ENCODE data around the gene TSPAN11. TPM values are rescaled to one million over a fixed set of nuclear protein-coding genes. Genes with fewer than 3 reads are reported as not detected.

The TSPAN11 gene
- total RNA-seq, 1 donor from 2014 or later: 19.7 TPM

DNA sequence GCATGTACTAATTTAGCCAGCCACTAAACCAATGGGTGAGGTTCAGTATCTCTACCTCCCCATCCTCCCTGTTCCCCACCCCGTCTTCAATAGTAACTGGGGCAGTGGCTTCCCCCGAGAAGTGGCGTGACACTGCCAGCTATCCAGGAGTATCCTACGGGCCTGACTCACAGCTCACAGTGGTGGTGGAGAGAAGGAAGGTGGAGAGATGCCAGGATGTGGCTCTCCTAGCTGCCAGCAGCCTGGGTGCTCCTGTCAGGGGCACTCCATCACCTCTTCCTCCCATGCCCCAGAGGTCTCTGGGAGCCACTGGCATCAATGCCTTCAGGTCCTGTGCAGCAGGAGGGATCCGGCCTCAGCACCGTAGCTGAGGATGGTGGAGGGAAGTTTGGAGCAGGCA is 49.0 kb downstream of the TSPAN11 start:
- H3K27me3 Mint-ChIP-seq (ENCODE audit: low read depth): peaks cover 3% of the 10 kb centered on the region

DNA sequence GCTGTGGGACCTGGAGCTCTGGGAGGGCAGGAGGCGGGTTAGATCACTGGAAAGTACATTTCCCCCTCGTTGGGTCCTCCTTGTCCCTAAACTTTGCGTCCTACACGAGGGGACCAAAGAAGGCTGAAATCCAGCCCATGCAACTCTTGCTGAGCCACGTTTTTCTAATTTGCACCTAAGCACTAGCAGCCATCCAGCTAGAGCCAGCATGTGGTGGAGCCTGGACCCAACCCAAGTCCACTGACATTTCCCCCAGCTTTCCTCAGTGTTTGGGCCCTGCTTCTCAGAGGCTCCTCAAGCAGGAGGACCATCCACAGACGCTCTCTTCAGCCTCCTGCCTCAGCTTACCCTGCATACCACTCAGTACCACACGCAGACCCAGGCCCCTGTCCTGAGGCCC is 49.7 kb downstream of the TSPAN11 start:
- DNase-seq (ENCODE audit: low spot score in 2 of 2, unreplicated experiment in 2 of 2): no peak
- TF ChIP-seq, protein P1, sequence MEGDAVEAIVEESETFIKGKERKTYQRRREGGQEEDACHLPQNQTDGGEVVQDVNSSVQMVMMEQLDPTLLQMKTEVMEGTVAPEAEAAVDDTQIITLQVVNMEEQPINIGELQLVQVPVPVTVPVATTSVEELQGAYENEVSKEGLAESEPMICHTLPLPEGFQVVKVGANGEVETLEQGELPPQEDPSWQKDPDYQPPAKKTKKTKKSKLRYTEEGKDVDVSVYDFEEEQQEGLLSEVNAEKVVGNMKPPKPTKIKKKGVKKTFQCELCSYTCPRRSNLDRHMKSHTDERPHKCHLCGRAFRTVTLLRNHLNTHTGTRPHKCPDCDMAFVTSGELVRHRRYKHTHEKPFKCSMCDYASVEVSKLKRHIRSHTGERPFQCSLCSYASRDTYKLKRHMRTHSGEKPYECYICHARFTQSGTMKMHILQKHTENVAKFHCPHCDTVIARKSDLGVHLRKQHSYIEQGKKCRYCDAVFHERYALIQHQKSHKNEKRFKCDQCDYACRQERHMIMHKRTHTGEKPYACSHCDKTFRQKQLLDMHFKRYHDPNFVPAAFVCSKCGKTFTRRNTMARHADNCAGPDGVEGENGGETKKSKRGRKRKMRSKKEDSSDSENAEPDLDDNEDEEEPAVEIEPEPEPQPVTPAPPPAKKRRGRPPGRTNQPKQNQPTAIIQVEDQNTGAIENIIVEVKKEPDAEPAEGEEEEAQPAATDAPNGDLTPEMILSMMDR (IDR thresholded peaks at IDR 0.05; ENCODE audit: unreplicated experiment): no peak
- no peak overlapping the region for H3K4me3 Mint-ChIP-seq
- H3K36me3 Mint-ChIP-seq: no peaks in the 10 kb centered on the region
- no peaks in the 10 kb centered on the region for H3K9me3 Mint-ChIP-seq
- H3K4me1 Mint-ChIP-seq: peaks cover 5% of the 10 kb centered on the region
- no peak overlapping the region for H3K27ac Mint-ChIP-seq
- peaks cover 3% of the 10 kb centered on the region for H3K27me3 Mint-ChIP-seq (ENCODE audit: low read depth)

More for the DNA sequence above, 49.0 kb downstream of the TSPAN11 start:
- H3K4me3 Mint-ChIP-seq: no peak overlapping the region
- H3K27ac Mint-ChIP-seq: no peak overlapping the region
- TF ChIP-seq, protein P1 (IDR thresholded peaks at IDR 0.05; ENCODE audit: unreplicated experiment): no peak
- H3K4me1 Mint-ChIP-seq: peaks cover 10% of the 10 kb centered on the region
- no peak for DNase-seq (ENCODE audit: low spot score in 2 of 2, unreplicated experiment in 2 of 2)
- H3K9me3 Mint-ChIP-seq: no peaks in the 10 kb centered on the region
- no peaks in the 10 kb centered on the region for H3K36me3 Mint-ChIP-seq

DNA sequence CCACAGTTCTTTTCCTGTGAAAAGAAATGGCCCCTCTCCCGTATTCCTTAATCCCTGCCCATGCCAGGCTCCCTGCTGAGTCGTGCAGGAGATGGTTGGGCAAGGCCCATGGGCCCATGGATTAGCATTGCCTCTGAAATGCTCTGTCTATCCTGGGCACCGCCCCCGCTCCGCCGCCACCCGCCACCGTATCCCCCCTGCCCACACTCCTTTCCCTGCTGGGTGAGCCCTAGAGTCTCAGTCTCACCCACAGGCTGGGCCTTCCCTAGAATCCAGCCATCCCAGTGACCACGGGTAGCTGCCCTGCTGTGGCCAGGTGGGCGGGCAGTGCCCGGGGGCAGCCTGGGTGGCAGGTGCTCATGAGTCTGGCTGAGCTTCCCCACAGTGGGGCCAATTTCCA is 50.6 kb downstream of the TSPAN11 start:
- Mint-ChIP-seq H3K4me1 (peaks cover 4% of the 10 kb centered on the region), H3K9me3 (no peaks in the 10 kb centered on the region), H3K27me3 (ENCODE audit: low read depth) (peaks cover 3% of the 10 kb centered on the region), H3K4me3 (no peak overlapping the region), H3K36me3 (no peaks in the 10 kb centered on the region), H3K27ac (no peak overlapping the region)
- TF ChIP-seq, protein P1 (IDR thresholded peaks at IDR 0.05; ENCODE audit: unreplicated experiment): no peak
- no peak for DNase-seq (ENCODE audit: low spot score in 2 of 2, unreplicated experiment in 2 of 2)

DNA sequence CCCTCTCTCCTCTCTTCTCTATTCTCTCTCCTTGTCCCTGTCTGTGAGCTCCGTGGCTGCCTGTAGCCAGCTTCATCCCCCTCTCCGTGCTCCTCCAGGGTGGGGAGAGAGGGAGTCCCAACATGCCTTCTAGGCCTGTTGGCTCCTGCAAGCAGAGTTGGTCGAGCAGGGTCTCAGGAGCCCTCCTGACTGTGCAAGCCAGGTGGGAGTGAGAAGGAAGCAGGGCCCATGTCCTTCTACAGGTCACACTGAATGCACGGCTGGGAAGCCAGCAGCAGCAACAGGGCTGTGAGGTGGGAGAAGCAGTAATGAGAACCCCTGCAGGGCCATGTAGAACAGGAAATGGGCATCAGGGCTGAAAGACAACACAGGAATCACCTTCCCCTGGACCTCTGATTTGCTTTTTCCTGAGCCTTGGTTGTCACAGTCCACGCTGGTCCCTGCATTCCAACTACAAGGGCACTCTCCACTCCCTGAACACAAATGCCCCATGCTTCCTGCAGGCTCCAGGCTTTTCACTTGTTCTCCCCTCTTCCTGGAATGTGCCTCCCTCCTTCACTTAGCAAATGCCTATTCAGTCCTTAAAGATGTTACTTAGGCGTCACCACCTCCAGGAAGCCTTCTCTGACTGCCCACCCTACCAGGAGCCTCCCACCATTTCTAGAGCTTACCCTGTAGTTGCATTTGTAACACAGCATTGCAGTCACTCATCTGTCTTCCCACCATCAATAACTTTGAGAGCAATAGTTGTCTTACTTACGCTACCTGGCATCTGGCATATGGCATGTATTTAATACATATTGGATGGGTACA is 51.2 kb downstream of the TSPAN11 start:
- Mint-ChIP-seq H3K27me3 (ENCODE audit: low read depth) (no peaks in the 10 kb centered on the region), H3K4me1 (peaks cover 4% of the 10 kb centered on the region), H3K36me3 (no peaks in the 10 kb centered on the region), H3K27ac (no peak overlapping the region), H3K4me3 (no peak overlapping the region), H3K9me3 (no peaks in the 10 kb centered on the region)
- TF ChIP-seq, protein P1 (IDR thresholded peaks at IDR 0.05; ENCODE audit: unreplicated experiment): no peak
- no peak for DNase-seq (ENCODE audit: low spot score in 2 of 2, unreplicated experiment in 2 of 2)

DNA sequence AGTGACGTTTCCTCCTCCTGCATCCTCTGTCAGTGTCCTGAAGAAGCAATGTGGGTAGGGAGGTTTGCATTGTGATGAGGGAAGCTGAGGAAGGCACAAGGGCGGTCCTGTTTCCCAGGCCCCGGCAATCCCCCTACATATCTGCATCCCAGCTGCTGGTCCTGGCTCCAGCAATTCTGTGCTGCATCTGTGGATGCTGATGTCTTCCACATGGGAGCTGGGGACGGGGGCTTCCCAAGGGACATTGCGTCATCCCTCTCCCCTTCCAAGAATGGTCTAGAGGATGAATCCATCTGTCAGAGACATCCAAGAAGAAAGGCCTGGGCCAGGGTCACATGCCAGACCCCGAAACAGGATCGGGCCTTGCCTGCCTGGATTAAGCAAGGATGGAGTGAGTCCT is 52.1 kb downstream of the TSPAN11 start:
- H3K36me3 Mint-ChIP-seq: no peaks in the 10 kb centered on the region
- TF ChIP-seq, protein P1 (IDR thresholded peaks at IDR 0.05; ENCODE audit: unreplicated experiment): no peak
- H3K27me3 Mint-ChIP-seq (ENCODE audit: low read depth): no peaks in the 10 kb centered on the region
- no peak overlapping the region for H3K4me3 Mint-ChIP-seq
- no peak overlapping the region for H3K27ac Mint-ChIP-seq
- peaks cover 4% of the 10 kb centered on the region for H3K4me1 Mint-ChIP-seq
- DNase-seq (ENCODE audit: low spot score in 2 of 2, unreplicated experiment in 2 of 2): no peak
- no peaks in the 10 kb centered on the region for H3K9me3 Mint-ChIP-seq
